AG10803 (cell line): ENCODE results near the gene PSMB10.
A peak's percentile ranks its signal among the peaks of the same experiment; 100 is the strongest.

Experiments
- DNase-seq: peaks from one replicate; pipeline ENCODE4 v3.0.0; 2010; ENCODE audit warnings: low read depth
- H3K4me3 ChIP-seq: 2 replicates; pipeline ENCODE4 v1.5.1; 2011; ENCODE audit warnings: mild to moderate bottlenecking, low read length, control low read depth
- TF ChIP-seq, protein P1 (sequence below): conservative IDR thresholded peaks from 2 replicates; pipeline ENCODE4 v1.5.1; 2011; ENCODE audit warnings: mild to moderate bottlenecking, low read length, control low read depth, inconsistent platforms

Gene PSMB10

DNA sequence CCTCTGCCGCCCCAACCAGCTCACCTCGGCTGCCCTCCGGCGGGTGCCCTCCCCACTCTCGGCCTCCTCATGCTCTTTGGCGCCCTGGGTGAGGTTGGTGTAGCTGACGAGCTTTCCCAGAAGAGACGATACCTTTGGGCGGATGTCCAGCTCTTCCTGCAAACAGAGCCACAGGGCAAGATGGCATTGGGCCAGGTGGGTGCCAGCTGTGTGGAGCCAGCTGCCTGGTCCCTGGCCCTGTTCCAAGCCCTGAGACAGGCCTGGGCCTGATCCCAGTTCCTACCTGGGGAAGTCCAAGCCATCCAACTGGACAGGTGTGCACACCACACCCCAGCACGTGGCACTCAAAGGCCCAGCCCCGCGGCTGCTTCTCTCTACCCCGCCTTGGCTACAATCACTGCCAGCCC is 24.9 kb upstream of the PSMB10 start:
- no peak overlapping the region for H3K4me3 ChIP-seq
- no peak for DNase-seq
- TF ChIP-seq, protein P1, sequence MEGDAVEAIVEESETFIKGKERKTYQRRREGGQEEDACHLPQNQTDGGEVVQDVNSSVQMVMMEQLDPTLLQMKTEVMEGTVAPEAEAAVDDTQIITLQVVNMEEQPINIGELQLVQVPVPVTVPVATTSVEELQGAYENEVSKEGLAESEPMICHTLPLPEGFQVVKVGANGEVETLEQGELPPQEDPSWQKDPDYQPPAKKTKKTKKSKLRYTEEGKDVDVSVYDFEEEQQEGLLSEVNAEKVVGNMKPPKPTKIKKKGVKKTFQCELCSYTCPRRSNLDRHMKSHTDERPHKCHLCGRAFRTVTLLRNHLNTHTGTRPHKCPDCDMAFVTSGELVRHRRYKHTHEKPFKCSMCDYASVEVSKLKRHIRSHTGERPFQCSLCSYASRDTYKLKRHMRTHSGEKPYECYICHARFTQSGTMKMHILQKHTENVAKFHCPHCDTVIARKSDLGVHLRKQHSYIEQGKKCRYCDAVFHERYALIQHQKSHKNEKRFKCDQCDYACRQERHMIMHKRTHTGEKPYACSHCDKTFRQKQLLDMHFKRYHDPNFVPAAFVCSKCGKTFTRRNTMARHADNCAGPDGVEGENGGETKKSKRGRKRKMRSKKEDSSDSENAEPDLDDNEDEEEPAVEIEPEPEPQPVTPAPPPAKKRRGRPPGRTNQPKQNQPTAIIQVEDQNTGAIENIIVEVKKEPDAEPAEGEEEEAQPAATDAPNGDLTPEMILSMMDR = no peak

DNA sequence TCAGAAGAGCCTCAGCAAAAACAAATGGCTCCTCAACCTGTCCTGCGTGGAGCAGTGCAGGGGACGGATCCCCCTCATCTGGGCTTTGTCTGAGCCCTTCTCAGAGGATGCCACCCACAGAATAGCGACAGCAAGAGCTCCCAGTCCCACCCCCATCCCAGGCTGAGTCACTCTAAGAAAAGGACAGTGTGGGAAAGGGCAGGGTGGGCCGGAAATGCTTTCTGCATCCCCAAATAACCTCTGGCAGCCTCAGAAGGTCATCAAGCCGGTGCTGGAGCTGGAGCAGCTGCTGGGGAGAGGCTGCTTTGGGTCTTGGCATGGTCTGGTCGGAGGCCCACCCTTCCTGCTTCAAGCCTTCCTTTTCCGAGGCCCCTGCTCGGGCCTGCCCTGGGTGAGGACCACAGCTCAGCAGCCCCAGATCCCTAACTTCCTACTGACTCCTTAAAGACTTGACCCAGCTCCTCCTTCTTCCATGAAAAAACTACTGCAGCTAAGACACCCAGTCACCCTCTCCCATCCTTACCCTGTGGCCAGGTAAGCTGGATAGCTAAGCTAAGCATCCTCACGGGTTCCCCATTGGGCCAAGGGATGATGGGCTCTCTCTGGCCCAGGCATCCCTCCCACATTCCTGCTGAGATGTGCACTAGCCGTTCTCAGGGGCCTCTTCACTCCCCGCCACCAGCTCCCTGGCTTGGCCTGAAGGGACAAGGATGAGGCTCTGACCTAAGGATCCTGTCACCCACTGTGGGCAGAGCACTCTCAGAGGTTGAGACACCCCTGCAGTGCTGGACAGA is 23.1 kb upstream of the PSMB10 start:
- H3K4me3 ChIP-seq = no peak overlapping the region
- TF ChIP-seq, protein P1 = no peak
- DNase-seq = peak; percentile 61

DNA sequence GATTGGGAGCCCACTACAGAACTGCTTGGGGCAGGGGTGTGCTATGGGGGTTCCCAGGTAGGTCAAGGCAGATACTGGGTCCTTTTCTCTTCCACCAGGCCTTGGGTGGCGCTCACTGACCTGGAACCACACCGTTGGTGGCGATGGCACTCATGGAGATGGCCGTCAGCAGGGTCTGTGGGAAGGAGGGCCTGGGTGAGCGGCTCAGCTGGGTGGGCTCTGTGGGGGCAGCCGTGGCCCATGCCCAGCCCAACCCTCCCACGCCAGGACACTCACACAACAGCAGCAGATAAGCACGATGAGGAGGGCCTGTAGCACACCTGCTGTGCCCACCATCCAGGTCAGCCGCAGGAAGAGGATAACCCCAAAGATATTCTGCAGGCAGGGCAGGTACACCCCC is 21.0 kb upstream of the PSMB10 start:
- DNase-seq = no peak
- TF ChIP-seq, protein P1 = no peak

DNA sequence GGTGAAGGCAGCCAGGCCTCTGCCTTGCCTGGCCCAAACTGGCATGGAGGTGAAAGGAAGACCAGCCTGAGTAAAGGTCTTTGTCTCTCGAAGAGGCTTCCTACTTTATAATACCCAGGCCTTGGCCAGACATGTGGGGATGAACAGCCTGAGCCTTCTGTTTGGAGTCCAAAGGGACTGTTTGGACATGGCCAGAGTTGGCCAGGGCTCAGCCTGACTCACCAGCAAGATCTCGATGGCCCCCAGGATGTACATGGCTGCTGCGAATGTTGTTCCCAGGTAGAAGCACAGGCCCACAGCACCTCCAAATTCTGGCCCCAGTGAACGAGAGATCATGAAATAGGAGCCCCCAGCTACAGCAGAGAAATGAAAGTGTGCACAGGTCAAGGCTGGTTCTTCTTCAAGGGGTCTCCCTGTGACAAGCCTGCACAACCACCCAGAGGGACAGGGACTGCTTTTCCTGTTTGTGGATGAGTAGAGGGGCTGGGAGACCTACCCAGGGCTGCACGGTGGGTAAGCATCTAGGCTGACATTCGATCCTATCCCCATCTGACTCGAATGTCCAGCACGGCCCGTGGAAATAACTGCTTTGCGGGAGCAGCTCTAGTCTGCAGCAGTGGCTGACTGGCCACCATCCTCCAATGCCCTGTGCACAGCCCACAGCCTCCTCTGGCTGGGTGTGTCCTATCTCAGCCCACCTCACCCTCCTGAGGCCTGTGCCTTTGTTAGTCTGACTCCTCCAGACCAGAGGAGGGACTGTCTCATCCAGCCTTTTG is 18.0 kb upstream of the PSMB10 start:
- DNase-seq = no peak
- no peak overlapping the region for H3K4me3 ChIP-seq
- TF ChIP-seq, protein P1 = no peak

More for the DNA sequence above, 21.0 kb upstream of the PSMB10 start:
- H3K4me3 ChIP-seq = no peak overlapping the region

DNA sequence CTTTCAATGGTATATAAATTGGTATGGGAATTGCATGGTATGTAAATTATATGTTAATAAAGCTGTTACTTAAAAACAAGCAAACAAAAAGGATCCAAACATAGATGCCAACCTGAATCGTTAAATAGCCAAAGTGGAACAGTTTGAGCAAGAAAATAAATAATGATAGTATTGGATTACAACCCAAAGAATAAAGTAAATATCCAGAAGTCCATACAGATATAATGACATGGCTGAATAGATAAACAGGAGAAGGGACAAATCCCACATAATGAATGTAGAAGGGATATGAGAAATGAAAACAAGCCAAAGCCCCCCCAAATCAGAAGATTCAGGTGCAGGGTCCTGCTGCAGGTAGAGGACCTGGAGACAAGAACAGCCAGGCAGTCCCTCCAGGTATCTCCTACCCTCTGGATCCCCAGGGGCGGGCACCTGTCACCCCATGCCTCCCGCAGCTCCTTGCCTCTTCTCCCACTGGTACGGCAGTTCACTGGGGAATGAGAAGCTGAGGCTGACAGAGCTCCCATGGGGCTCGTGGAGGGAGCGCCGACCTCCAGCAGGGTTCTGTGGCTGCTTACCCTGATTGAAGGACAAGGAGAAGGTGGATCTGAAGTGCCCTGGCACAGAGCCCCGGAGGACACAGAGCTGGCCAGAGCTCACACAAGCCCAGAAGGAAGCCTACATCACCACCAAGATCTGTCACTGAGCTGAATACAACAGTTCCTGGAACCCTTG is 17.2 kb upstream of the PSMB10 start:
- TF ChIP-seq, protein P1 = no peak
- DNase-seq = no peak
- no peak overlapping the region for H3K4me3 ChIP-seq

DNA sequence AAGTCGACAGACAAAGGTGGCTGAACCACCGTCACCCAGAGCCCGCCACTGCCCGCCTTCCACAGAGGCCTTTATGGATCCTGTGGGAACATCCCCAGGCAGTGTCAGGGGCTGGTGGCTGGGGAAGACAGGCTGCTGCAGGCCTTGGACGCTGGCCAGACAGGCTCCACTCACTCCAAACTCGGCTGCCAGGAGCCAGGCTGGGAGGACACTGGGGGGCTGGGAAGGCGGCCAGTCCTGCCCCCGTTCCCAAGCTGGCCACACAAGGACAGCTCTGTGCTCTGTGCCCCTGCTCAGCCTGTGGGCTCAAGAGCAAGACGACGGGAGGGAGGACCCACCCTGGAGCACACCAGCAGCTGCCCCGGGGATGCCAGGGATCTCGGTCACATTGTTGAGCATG is 14.8 kb upstream of the PSMB10 start:
- no peak overlapping the region for H3K4me3 ChIP-seq
- no peak for DNase-seq
- TF ChIP-seq, protein P1 = no peak
